GM12891 (cell line): ENCODE results near the gene PCDHGB5.

Experiments
- POLR2A ChIP-seq: IDR thresholded peaks from 2 replicates; pipeline ENCODE4 v1.6.1; 2011; ENCODE audit warnings: low read depth, low read length, control low read depth
- POLR2AphosphoS5 ChIP-seq: IDR thresholded peaks from 2 replicates; pipeline ENCODE4 v1.6.1; 2011; ENCODE audit warnings: low read depth, low read length, control low read depth

DNA sequence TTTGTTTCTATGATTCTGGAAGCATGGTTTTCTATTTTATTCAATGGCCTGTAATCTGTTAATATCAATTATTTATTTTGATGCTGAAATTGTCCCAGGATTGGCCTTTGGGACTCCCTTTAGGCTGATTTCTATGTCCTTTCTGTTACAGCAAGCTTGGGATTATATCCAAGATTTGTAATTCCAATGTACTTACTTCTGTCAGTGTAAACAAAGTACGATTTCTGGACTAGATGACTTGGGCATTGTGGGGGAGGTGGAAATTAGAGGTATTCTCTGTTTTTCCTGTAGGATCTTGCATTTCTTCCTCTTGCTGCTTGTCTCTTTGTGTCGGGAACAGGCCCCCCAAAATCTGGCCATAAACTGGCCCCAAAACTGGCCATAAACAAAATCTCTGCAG is 36.3 kb downstream of the PCDHGB5 start:
- TF ChIP-seq POLR2AphosphoS5: no peak
- TF ChIP-seq POLR2A: no peak
